Tongue (tissue), 2 donors: Measurements from ENCODE around the gene APBB1. TPM values are rescaled to one million over a fixed set of nuclear protein-coding genes. Genes with fewer than 3 reads are reported as not detected.

ENCODE experiments used
- DNase-seq: peaks from one replicate; pipeline ENCODE4 v3.0.0-alpha.2; 2015
- total RNA-seq: library from RNA; depleted of rRNA; stranded (reverse); fragments of >200 nt; gene quantifications from one replicate; pipeline ENCODE4 v1.2.3, GENCODE V29; 2014

APBB1 gene
- total RNA-seq, 1 donor from 2014 or later, result 42.4 TPM

GRCh38 chr11:6391537-6392134 lies 27.3 kb downstream of the APBB1 start:
- no peak for DNase-seq

GRCh38 chr11:6390718-6391469 lies 28.0 kb downstream of the APBB1 start:
- no peak for DNase-seq

GRCh38 chr11:6389905-6390717 lies 28.8 kb downstream of the APBB1 start, which contains the start of gene SMPD1:
Gene SMPD1, plus strand, starts transcription at chr11:6390474. Its CDS starts 125 bp downstream, at chr11:6390599.
- DNase-seq, result peak; percentile 94

DNA sequence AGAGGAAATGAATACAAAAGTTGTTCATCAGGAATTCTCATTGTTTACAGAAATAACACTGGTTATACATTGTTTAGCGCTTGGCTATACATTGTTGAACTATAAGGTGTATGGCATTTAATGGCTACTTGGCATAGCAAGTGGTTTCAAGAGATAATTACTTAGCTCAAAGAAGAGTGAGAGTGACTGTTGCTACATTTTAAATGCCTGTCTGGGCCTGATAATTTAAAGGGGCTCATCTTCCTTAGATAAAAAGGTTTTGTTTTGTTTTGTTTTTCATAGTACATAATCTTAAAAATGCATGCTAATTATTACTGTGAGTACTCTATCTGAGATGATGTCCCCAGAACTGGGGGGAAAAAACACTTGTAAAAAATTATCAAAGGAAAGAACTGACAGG lies 30.1 kb downstream of the APBB1 start:
- no peak for DNase-seq

GRCh38 chr11:6387811-6388599 lies 30.9 kb downstream of the APBB1 start:
- DNase-seq, result no peak

GRCh38 chr11:6385046-6385777 lies 33.7 kb downstream of the APBB1 start:
- DNase-seq, result no peak

GRCh38 chr11:6378640-6378989 lies 40.3 kb downstream of the APBB1 start:
- no peak for DNase-seq

DNA sequence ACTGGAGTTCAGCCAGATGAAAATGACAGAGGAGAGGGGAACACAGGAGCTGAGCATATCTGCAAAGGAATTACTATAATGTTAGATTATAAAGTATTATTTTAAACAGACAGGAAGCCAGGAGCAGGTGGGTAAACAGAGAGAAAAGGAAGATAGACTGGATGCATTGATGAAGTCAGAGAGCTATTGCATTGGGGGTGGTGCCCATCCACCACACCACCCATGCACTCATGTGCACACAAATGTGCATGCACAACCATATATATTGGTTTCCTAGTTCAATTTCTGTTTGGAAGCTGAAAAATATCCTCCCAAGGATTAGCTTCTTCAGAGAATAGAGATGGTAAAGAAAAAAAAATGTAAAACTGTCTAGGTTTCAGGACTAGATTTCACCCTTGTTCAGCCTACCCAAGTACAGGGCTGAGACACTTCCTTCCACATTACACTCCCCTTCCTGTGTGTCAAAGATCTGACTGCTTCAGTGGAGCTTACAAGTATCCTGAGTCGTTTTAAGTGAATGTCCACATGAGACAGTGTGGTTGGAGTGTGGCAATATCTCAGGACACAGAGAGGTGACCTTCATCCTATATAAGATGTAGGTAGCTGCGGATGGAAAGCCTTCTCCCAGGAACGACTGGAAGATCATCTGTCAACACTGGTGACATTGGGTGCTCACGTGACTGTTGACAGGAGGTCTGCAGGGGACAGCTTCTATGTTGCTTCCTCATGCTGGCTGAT lies 40.8 kb downstream of the APBB1 start:
- DNase-seq, result no peak

- DNase-seq, result no peak
Observed at GRCh38 chr11:6371825-6372224, 47.1 kb downstream of the APBB1 start.

- no peak for DNase-seq
Observed at GRCh38 chr11:6365659-6366058, 53.2 kb downstream of the APBB1 start.

DNA sequence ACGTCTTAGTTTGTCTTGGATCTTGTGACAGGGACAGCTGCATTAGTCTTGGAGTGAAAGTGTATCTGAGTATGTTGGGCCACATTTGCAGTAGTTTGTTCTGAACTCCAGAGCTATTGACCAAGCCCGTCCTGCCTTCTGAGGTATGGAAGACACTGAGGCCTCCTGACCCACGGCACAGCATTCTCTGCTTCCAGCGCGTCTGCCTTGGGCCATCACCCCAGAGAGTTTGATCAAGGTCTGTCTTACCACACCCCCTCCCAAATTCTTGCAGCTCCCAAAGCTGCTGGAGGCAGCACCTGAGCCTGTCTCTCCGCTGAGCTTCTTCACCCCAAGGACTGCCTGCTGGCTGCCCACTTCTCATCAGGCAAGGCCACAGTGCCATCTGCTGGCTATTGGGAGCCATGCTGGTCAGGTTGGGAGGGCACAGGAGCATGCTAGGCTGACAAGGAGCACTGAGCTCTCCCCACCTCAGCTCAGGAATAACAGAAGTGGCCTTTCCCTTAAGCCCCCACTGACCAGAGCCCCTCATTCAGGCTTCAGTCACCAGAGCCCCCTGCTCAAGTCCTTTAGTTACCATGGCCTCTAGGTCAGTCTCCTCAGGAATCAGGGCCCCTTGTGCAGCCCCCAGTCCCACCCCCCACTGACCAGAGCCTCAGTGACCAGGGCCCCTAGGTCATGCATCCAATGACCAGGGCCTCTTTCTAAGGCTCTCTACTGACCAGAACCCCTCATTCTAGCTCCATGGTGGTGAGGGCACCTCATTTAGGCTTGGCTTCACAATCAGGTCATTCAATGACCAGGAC lies 55.8 kb downstream of the APBB1 start:
- DNase-seq, result peak; percentile 88

- DNase-seq, result peak; percentile 72
Observed at GRCh38 chr11:6362185-6362872, 56.6 kb downstream of the APBB1 start.

GRCh38 chr11:6360183-6360582 lies 58.7 kb downstream of the APBB1 start:
- DNase-seq, result no peak

DNA sequence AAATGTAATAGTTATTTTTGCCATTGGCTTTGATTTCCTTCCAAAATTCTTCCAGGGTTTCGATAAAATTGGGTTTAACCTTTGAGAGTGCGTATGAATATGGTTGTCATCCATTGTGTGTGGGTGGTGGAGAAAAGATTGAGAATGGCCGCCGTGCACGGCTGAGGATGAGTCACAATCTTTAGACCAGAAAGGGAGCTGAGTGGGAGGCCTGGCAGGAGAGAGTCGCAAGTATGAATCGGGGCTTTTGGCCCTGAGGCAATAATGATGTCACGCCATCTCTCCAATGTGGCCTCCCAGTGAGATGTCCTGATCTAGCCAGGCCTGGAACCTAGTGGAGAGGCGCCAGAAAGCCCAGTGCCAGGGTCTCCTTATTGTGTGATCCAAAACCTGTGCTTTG lies 61.7 kb downstream of the APBB1 start:
- no peak for DNase-seq

GRCh38 chr11:6356503-6357055 lies 62.3 kb downstream of the APBB1 start:
- DNase-seq, result no peak

- DNase-seq, result no peak
Observed at GRCh38 chr11:6354651-6355485, 64.0 kb downstream of the APBB1 start.

GRCh38 chr11:6353367-6353987 lies 65.4 kb downstream of the APBB1 start:
- DNase-seq, result peak; percentile 70
